Astrocyte of the spinal cord (primary cell): ENCODE results near the gene KLF7.

ENCODE experiments used
- DNase-seq: peaks from one replicate; pipeline ENCODE4 v3.0.0; 2011; ENCODE audit warnings: low read depth, low spot score
- H3K4me3 ChIP-seq: 2 replicates; pipeline ENCODE4 v1.5.1; 2011; ENCODE audit warnings: low read depth, mild to moderate bottlenecking, low read length, moderate library complexity
- CTCF ChIP-seq: IDR thresholded peaks from 2 replicates; pipeline ENCODE4 v1.5.1; 2012; ENCODE audit warnings: low read depth, mild to moderate bottlenecking, low read length, inconsistent platforms
- in situ Hi-C: cut with HindIII; loops from 2 replicates; pipeline ENCODE4 v1.10.0; 2017; ENCODE audit warnings: low sequenced_read_pairs

KLF7 gene

GRCh38 chr2:207165121-207166038 lies at the start of gene KLF7:
TSS of gene KLF7 (minus strand) at chr2:207165948. CDS start at chr2:207165568, 380 bp downstream.
- TF ChIP-seq CTCF: no peak
- peak within 1 kb of the TSS; percentile 83 for H3K4me3 ChIP-seq
- in situ Hi-C loops: no loop called here
- peak; percentile 49 for DNase-seq

- no peak overlapping the region for H3K4me3 ChIP-seq
- no peak for DNase-seq
- TF ChIP-seq CTCF: no peak
- in situ Hi-C loops: no loop called here
Observed at GRCh38 chr2:207215308-207215707, 49.6 kb upstream of the KLF7 start.

DNA sequence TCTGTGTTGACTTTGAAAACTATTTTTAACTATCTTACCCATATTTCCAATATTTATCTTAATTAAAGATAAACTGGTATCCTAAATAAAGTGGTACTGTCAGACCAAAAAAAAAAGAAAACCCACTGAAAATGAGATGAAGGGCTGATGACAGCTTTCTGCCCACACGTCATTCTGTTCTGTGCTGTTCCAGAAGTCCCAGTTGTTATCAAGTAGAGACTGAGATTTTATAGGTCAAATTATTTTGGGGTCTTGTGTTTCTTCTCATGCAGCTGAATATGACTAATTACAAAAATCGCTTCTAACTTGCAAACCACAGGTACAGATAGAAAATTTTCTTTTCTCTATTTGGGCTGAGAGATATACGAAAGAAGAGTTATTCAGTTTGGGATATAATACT lies 48.7 kb upstream of the KLF7 start:
- DNase-seq: no peak
- no peak for TF ChIP-seq CTCF
- H3K4me3 ChIP-seq: no peak overlapping the region
- in situ Hi-C loops: no loop called here

- H3K4me3 ChIP-seq: no peak overlapping the region
- no peak for DNase-seq
- TF ChIP-seq CTCF: no peak
- in situ Hi-C loops: no loop called here
Observed at GRCh38 chr2:207206011-207206410, 40.3 kb upstream of the KLF7 start.

- TF ChIP-seq CTCF: no peak
- in situ Hi-C loops: no loop called here
- DNase-seq: no peak
- H3K4me3 ChIP-seq: no peak overlapping the region
Observed at GRCh38 chr2:207205173-207205957, 39.6 kb upstream of the KLF7 start.

GRCh38 chr2:207203056-207203455 lies 37.3 kb upstream of the KLF7 start:
- TF ChIP-seq CTCF: no peak
- in situ Hi-C loops: no loop called here
- no peak for DNase-seq
- no peak overlapping the region for H3K4me3 ChIP-seq
